ENCODE measurements around the gene NADK2. TPM values are rescaled to one million over a fixed set of nuclear protein-coding genes. Genes with fewer than 3 reads are reported as not detected.
"Not testable (repeated sequence)": the region's sequence is repeated elsewhere in the genome, so short reads cannot be mapped to it uniquely, and the experiment has no call there.

The NADK2 gene, protein sequence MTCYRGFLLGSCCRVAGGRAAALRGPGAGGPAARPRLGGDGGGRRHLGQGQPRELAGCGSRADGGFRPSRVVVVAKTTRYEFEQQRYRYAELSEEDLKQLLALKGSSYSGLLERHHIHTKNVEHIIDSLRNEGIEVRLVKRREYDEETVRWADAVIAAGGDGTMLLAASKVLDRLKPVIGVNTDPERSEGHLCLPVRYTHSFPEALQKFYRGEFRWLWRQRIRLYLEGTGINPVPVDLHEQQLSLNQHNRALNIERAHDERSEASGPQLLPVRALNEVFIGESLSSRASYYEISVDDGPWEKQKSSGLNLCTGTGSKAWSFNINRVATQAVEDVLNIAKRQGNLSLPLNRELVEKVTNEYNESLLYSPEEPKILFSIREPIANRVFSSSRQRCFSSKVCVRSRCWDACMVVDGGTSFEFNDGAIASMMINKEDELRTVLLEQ
- total RNA-seq: 10 to 100 TPM; 24.5 to 30.5 TPM

DNA sequence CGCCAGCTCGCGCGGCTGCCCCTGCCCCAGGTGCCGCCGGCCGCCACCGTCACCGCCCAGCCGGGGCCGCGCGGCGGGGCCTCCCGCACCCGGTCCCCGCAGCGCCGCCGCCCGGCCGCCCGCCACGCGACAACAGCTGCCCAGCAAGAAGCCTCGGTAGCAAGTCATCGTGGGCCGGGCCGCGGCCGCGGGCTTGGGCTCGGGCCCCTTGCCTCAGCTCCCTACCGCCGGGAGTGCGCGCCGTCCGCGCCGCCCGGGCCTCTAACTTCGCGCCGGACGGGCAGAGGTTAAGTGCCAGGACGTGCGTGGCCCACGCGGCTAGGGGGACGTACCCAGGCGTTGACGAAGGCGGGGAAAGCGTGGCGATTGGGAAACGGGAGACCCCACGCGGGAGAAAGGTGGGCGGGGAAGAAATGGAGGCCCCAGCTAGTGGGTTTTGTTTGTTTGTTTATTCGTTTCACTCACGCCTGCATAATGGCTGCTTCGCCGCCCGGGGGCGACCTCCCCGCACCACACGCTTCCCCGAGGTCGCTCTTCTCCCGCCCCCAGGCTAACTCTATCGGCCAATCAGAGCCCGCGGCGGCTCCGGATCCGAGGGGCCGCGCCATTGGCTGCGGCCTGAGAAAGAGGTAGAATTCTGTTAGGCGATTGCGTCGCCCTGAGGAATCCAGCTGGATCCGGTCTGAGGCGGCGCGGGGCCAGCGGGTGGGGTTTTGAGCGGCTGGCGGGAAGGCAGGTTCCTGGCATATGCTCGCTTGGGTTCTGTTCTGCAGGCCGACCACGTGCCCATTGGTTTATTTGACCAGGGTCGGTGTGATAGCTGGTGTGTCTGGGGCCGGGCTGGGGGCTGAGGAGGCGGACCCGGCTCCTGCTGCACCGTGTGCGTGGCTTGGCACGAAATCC is at the start of gene NADK2:
NADK2 (minus strand) TSS at position 295 of the 903 bp plus-strand sequence; CDS start at position 168, 127 bp downstream.
- Mint-ChIP-seq H3K27ac (peak within 1 kb of the TSS; percentile 94), H3K27me3 (no peaks in the 10 kb centered on the region), H3K36me3 (peaks cover 6% of the 10 kb centered on the region), H3K9me3 (no peaks in the 10 kb centered on the region), H3K4me1 (peaks cover 37% of the 10 kb centered on the region), H3K4me3 (peak within 1 kb of the TSS; percentile 84)
- peak; percentile 94 for DNase-seq

GRCh38 chr5:36285837-36286615 is 44.3 kb upstream of the NADK2 start:
- H3K4me1 Mint-ChIP-seq: no peaks in the 10 kb centered on the region
- peaks cover 13% of the 10 kb centered on the region for H3K27me3 Mint-ChIP-seq
- no peak overlapping the region for H3K27ac Mint-ChIP-seq
- no peak overlapping the region for H3K4me3 Mint-ChIP-seq
- no peak for DNase-seq
- no peaks in the 10 kb centered on the region for H3K36me3 Mint-ChIP-seq
- H3K9me3 Mint-ChIP-seq: no peaks in the 10 kb centered on the region

DNA sequence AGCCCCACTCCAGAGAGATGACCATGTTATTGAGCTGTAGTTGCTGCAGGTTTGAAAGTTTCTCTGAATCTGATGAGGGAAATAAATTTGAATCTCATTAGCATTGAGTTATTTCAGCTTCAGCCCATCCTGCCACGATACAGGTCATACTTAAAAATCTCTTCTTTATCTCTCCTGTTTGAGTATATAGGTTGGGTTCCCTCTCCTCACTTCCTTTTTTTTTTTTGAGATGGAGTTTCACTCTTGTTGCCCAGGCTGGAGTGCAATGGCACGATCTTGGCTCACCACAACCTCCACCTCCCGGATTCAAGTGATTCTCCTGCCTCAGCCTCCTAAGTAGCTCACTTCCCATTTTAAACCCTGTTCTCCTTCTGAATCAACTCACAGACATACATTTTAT is 42.0 kb upstream of the NADK2 start:
- H3K36me3 Mint-ChIP-seq, H3K27ac Mint-ChIP-seq, H3K4me3 Mint-ChIP-seq, H3K4me1 Mint-ChIP-seq, H3K9me3 Mint-ChIP-seq, DNase-seq: not testable (repeated sequence)
- peaks cover 13% of the 10 kb centered on the region for H3K27me3 Mint-ChIP-seq

- peaks cover 6% of the 10 kb centered on the region for H3K27me3 Mint-ChIP-seq
- no peaks in the 10 kb centered on the region for H3K36me3 Mint-ChIP-seq
- no peak for DNase-seq
- H3K4me1 Mint-ChIP-seq: no peaks in the 10 kb centered on the region
- peaks cover 1% of the 10 kb centered on the region for H3K9me3 Mint-ChIP-seq
- no peak overlapping the region for H3K27ac Mint-ChIP-seq
- no peak overlapping the region for H3K4me3 Mint-ChIP-seq
Measured at GRCh38 chr5:36281626-36282025, 39.9 kb upstream of the NADK2 start.

GRCh38 chr5:36279054-36279698 is 37.5 kb upstream of the NADK2 start:
- Mint-ChIP-seq H3K36me3 (no peaks in the 10 kb centered on the region), H3K9me3 (peaks cover 1% of the 10 kb centered on the region), H3K27me3 (peaks cover 16% of the 10 kb centered on the region), H3K4me3 (no peak overlapping the region), H3K27ac (no peak overlapping the region), H3K4me1 (no peaks in the 10 kb centered on the region)
- no peak for DNase-seq

DNA sequence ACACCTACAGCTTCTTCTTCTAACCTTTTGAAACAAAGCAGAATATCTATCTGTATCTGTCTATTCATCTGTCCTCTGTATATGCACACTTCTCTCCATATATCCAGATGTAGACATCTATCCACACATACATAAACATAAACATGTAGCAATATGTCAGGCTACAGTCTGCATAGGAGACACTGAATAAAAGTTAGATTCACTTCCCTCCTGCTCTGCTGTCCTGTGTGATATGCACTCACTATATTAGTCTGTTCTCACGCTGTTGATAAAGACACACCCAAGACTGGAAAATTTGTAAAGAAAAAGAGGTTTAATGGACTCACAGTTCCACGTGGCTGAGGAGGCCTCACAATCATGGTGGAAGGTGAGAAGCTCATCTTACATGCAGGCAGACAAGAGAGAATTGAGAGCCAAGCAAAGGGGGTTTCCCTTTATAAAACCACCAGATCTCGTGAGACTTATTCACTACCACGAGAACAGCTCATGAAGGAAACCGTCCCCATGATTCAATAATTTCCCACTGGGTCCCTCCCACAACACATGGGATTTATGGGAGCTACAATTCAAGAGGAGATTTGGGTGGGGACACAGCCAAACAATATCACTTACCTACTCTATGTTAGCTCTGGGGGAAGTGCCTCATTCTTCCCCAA is 35.9 kb upstream of the NADK2 start:
- Mint-ChIP-seq H3K9me3 (peaks cover 1% of the 10 kb centered on the region), H3K4me3 (no peak overlapping the region), H3K4me1 (no peaks in the 10 kb centered on the region), H3K27me3 (peaks cover 10% of the 10 kb centered on the region), H3K27ac (no peak overlapping the region), H3K36me3 (no peaks in the 10 kb centered on the region)
- DNase-seq: no peak

DNA sequence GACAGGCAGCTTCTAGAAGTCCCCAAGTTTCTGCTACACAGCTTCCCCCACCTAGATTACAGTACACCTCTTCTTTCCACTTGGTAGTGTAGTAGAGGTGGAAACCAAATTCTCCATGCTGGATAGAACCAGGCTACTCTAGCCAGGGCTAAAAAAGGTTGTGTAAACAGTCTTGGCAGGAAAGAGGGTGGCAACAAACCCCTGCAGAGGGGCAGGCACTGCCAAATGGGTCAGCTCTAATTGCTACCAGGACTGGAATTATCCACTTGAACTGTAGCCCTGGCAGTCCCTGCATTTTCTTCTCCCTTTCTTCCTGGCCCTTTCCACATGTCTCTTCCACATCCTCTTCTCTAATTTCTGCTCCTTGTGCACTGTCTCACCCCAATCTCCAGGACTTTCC is 35.1 kb upstream of the NADK2 start:
- Mint-ChIP-seq H3K36me3 (no peaks in the 10 kb centered on the region), H3K27me3 (peaks cover 10% of the 10 kb centered on the region), H3K27ac (no peak overlapping the region), H3K4me3 (no peak overlapping the region), H3K9me3 (peaks cover 1% of the 10 kb centered on the region), H3K4me1 (no peaks in the 10 kb centered on the region)
- no peak for DNase-seq

GRCh38 chr5:36273809-36274526 is 32.2 kb upstream of the NADK2 start:
- Mint-ChIP-seq H3K36me3 (no peaks in the 10 kb centered on the region), H3K27me3 (peaks cover 23% of the 10 kb centered on the region), H3K9me3 (peaks cover 1% of the 10 kb centered on the region), H3K4me3 (no peak overlapping the region), H3K4me1 (no peaks in the 10 kb centered on the region), H3K27ac (no peak overlapping the region)
- DNase-seq: no peak

- Mint-ChIP-seq H3K27me3 (peaks cover 24% of the 10 kb centered on the region), H3K27ac (no peak overlapping the region), H3K4me1 (no peaks in the 10 kb centered on the region), H3K36me3 (no peaks in the 10 kb centered on the region), H3K9me3 (no peaks in the 10 kb centered on the region), H3K4me3 (no peak overlapping the region)
- DNase-seq: no peak
Measured at GRCh38 chr5:36272136-36272690, 30.5 kb upstream of the NADK2 start.

DNA sequence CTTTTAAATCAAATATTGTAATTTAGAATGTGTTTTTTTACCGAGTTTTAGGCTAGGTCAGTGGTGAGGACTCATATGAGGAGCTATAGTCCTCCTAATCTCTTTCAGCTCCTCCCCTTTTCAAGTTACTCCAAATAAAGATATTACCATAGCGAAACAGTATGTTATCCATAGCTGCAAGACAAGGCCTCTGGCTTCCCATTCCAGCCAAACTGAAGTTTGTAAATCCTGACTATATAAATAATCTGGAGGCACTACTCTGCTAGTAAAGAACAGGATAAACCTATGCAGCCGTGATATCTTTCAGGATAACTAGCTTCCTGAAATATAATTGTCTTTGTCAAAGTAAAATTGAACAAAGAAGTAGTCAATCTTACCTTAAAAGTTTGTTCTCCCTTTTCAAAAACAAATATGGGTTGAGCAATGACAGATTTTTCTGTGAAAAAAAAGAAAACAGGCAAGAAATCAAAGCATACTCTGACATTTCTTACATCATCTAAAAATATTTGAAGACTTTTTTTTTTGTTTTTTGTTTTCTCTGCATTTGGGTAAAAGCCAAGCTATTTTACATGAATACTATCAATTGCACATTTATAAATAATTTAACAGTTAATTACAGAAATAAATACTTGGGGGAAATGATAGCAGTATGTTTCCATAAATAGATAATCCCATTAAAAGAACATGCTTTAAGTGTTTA is 29.3 kb upstream of the NADK2 start:
- Mint-ChIP-seq H3K27me3 (peaks cover 32% of the 10 kb centered on the region), H3K27ac (no peak overlapping the region), H3K4me3 (no peak overlapping the region), H3K4me1 (no peaks in the 10 kb centered on the region), H3K9me3 (no peaks in the 10 kb centered on the region), H3K36me3 (no peaks in the 10 kb centered on the region)
- no peak for DNase-seq

- no peak overlapping the region for H3K4me3 Mint-ChIP-seq
- no peak for DNase-seq
- no peaks in the 10 kb centered on the region for H3K4me1 Mint-ChIP-seq
- H3K9me3 Mint-ChIP-seq: no peaks in the 10 kb centered on the region
- H3K27me3 Mint-ChIP-seq: peaks cover 27% of the 10 kb centered on the region
- H3K27ac Mint-ChIP-seq: no peak overlapping the region
- no peaks in the 10 kb centered on the region for H3K36me3 Mint-ChIP-seq
Measured at GRCh38 chr5:36270175-36270574, 28.4 kb upstream of the NADK2 start.

GRCh38 chr5:36269478-36269877 is 27.8 kb upstream of the NADK2 start:
- Mint-ChIP-seq H3K4me1 (no peaks in the 10 kb centered on the region), H3K27me3 (peaks cover 29% of the 10 kb centered on the region), H3K36me3 (no peaks in the 10 kb centered on the region), H3K27ac (no peak overlapping the region), H3K4me3 (no peak overlapping the region), H3K9me3 (no peaks in the 10 kb centered on the region)
- no peak for DNase-seq

DNA sequence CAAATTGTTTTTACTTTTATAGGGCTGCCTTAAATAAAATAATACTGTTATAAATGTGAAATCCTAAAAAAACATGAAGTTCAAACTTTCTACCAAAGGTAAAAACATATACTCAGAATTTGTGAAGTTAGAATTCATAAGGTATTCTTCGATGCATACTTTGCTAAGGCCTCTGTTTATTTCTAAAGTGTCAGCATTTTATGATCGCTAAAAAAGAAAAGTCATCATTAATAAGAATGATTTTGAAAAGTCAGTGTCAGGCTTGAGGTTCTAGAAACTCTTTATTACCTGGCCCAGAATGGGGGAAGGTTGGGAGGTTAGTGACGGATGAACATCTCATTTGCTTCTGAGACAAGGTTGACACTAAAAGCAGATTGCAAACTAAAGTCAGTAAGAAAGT is 26.2 kb upstream of the NADK2 start:
- Mint-ChIP-seq H3K36me3 (no peaks in the 10 kb centered on the region), H3K27ac (no peak overlapping the region), H3K9me3 (no peaks in the 10 kb centered on the region), H3K27me3 (peaks cover 30% of the 10 kb centered on the region), H3K4me3 (no peak overlapping the region), H3K4me1 (no peaks in the 10 kb centered on the region)
- no peak for DNase-seq

Measured in activated naive CD8-positive, alpha-beta T cell treated with anti-CD3 and anti-CD28 coated beads for 36 hours (primary cell).